ENCODE measurements around the gene ARHGAP33. TPM values are rescaled to one million over a fixed set of nuclear protein-coding genes. Genes with fewer than 3 reads are reported as not detected.

The ARHGAP33 gene
- total and polyA plus RNA-seq, 2 of the 8 experiments (the other 6 are each of a cell fraction or from before 2014, with no cell fraction given), result 6.5 to 25.2 TPM

GRCh38 chr19:35784503-35785338, 9.4 kb downstream of the ARHGAP33 start (continued):
- TF ChIP-seq CTCF (IDR thresholded peaks at IDR 0.05; ENCODE audit: control extremely low read depth in 1 of 3, insufficient read depth in 1 of 3, low read depth in 1 of 3, low read length in 3 of 3) (peak in 2 of 3 experiments; percentile 32 to 40; a peak in 3 of 4 replicates), SIRT6 (IDR thresholded peaks at IDR 0.05; ENCODE audit: low read length) (no peak), ATF3 (IDR thresholded peaks at IDR 0.05; ENCODE audit: insufficient read depth, low read depth, low read length) (no peak), E2F6 (IDR thresholded peaks at IDR 0.05) (peak; percentile 76), FOSL1 (IDR thresholded peaks at IDR 0.05; ENCODE audit: insufficient read depth, low read depth, low read length) (no peak), TAF1 (IDR thresholded peaks at IDR 0.05; ENCODE audit: low read depth, low read length) (0 out of 2 replicates have a peak, but pooled peaks have one; percentile 29), POU5F1 (IDR thresholded peaks at IDR 0.05; ENCODE audit: low read depth, low read length) (no peak), TCF12 (IDR thresholded peaks at IDR 0.05; ENCODE audit: low read depth, low read length) (0 out of 2 replicates have a peak, but pooled peaks have one; percentile 26), POLR2A (IDR thresholded peaks at IDR 0.05; ENCODE audit: control extremely low read depth in 1 of 2, low read depth in 2 of 2, low read length in 2 of 2) (no peak), PHF8 (conservative IDR thresholded peaks at IDR 0.05; ENCODE audit: low read depth, low read length) (0 out of 2 replicates have a peak, but pooled peaks have one; percentile 31), GTF2F1 (IDR thresholded peaks at IDR 0.05; ENCODE audit: borderline replicate concordance, low read depth, low read length) (no peak), POLR2AphosphoS5 (IDR thresholded peaks at IDR 0.05; ENCODE audit: low read depth, low read length) (no peak), RAD21 (IDR thresholded peaks at IDR 0.05 in 1 of 2, conservative IDR thresholded peaks at IDR 0.05 in 1 of 2; ENCODE audit: low read depth in 2 of 2, low read length in 2 of 2) (peak in 1 of 2 experiments; percentile 10; a peak in 1 of 4 replicates), RXRA (IDR thresholded peaks at IDR 0.05; ENCODE audit: insufficient read depth, low read depth, low read length) (no peak), SIX5 (IDR thresholded peaks at IDR 0.05; ENCODE audit: low read depth, low read length) (no peak)
